Memory B cell (primary cell): ENCODE data around the gene LDLRAD4.
"Not testable (repeated sequence)": the region's sequence is repeated elsewhere in the genome, so short reads cannot be mapped to it uniquely, and the experiment has no call there.

Experiments
- ATAC-seq: fragments of 150-1000 bp; cut with Tn5 transposase; 2 replicates; pipeline ENCODE4 v1.10.0; 2021; ENCODE audit warnings: low read depth, mild to moderate bottlenecking, moderate library complexity
- DNase-seq, 2 donors: peaks; one replicate each; pipeline ENCODE4 v3.0.0; 2022; ENCODE audit warnings: low spot score in 2 of 2
- H3K27ac Mint-ChIP-seq: one replicate; pipeline ENCODE4 v1.8.0; 2022; ENCODE audit warnings: mild to moderate bottlenecking, moderate library complexity, mixed read lengths
- H3K27me3 Mint-ChIP-seq: one replicate; pipeline ENCODE4 v1.8.0; 2022; ENCODE audit warnings: mixed read lengths
- H3K36me3 Mint-ChIP-seq: one replicate; pipeline ENCODE4 v1.8.0; 2022; ENCODE audit warnings: mild to moderate bottlenecking, mixed read lengths
- H3K4me1 Mint-ChIP-seq: one replicate; pipeline ENCODE4 v1.8.0; 2022; ENCODE audit warnings: mixed read lengths
- H3K4me3 Mint-ChIP-seq: one replicate; pipeline ENCODE4 v1.8.0; 2022; ENCODE audit warnings: mild to moderate bottlenecking, moderate library complexity, mixed read lengths
- H3K9me3 Mint-ChIP-seq: one replicate; pipeline ENCODE4 v1.8.0; 2022; ENCODE audit warnings: mixed read lengths

LDLRAD4 gene

GRCh38 chr18:13486686-13487085, 268.1 kb downstream of the LDLRAD4 start:
- Mint-ChIP-seq H3K27ac (no peak overlapping the region), H3K4me1 (peaks cover 9% of the 10 kb centered on the region), H3K36me3 (peaks cover 11% of the 10 kb centered on the region), H3K9me3 (peaks cover 2% of the 10 kb centered on the region), H3K27me3 (no peaks in the 10 kb centered on the region), H3K4me3 (no peak overlapping the region)
- no peak for ATAC-seq
- DNase-seq: no peak

DNA sequence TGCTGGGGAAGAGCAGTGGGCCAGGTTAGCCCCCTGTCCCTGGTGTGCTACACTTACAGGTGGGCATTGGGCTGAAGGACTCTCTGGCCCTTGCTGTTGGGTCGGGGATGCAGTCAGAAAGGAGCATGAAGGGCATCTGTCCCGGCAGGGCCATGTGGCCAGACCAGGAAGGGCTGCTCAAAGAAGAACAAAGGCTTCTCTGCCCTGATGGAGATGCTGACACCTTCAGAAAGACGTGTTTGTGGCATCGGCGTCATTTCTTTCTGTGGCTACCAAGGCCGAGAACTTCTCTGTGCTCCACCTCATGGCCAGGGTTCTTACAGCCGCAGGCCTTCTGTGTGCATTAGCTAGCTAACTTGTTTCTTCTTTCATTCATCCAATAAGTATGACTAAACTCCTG, 268.7 kb downstream of the LDLRAD4 start:
- Mint-ChIP-seq H3K36me3 (peaks cover 11% of the 10 kb centered on the region), H3K9me3 (peaks cover 2% of the 10 kb centered on the region), H3K4me3 (no peak overlapping the region), H3K27me3 (no peaks in the 10 kb centered on the region), H3K4me1 (peaks cover 4% of the 10 kb centered on the region), H3K27ac (no peak overlapping the region)
- DNase-seq (no peak), ATAC-seq (no peak)

GRCh38 chr18:13488281-13488929, 269.8 kb downstream of the LDLRAD4 start:
- Mint-ChIP-seq H3K9me3 (no peaks in the 10 kb centered on the region), H3K27me3 (no peaks in the 10 kb centered on the region), H3K36me3 (peaks cover 10% of the 10 kb centered on the region), H3K4me1 (peaks cover 2% of the 10 kb centered on the region), H3K27ac (no peak overlapping the region), H3K4me3 (no peak overlapping the region)
- DNase-seq: no peak
- no peak for ATAC-seq

- H3K9me3 Mint-ChIP-seq, H3K4me3 Mint-ChIP-seq, H3K4me1 Mint-ChIP-seq, H3K27ac Mint-ChIP-seq, H3K36me3 Mint-ChIP-seq, H3K27me3 Mint-ChIP-seq, ATAC-seq, DNase-seq: not testable (repeated sequence)
These were observed 270.7 kb downstream of the LDLRAD4 start for GRCh38 chr18:13489303-13489702.

DNA sequence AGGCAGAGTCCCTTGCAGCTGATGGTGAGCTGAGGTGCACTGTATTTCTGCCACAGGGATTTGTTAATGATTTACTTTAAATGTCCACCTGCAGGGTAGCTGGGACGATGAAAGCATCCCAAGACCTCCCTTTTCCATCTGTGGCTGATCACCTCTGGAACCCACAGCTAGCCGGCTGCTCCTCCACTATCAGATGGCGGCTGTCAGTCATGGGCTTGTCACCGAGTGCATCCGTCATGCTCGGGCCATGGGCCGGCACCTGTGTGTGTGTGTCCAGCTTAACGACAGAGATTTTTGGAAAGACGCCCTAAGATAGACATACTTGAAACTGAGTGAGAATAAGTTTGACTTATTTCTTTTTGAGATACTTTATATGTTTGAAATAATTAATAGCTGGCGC, 272.6 kb downstream of the LDLRAD4 start:
- H3K9me3 Mint-ChIP-seq: no peaks in the 10 kb centered on the region
- H3K27ac Mint-ChIP-seq: no peak overlapping the region
- no peaks in the 10 kb centered on the region for H3K27me3 Mint-ChIP-seq
- ATAC-seq (no peak), DNase-seq (no peak)
- no peak overlapping the region for H3K4me3 Mint-ChIP-seq
- H3K36me3 Mint-ChIP-seq: peaks cover 10% of the 10 kb centered on the region
- H3K4me1 Mint-ChIP-seq: peaks cover 2% of the 10 kb centered on the region

- Mint-ChIP-seq H3K9me3 (no peaks in the 10 kb centered on the region), H3K4me1 (peaks cover 2% of the 10 kb centered on the region), H3K27me3 (no peaks in the 10 kb centered on the region), H3K27ac (no peak overlapping the region), H3K36me3 (peaks cover 8% of the 10 kb centered on the region), H3K4me3 (no peak overlapping the region)
- ATAC-seq (no peak), DNase-seq (no peak)
These were observed 273.8 kb downstream of the LDLRAD4 start for GRCh38 chr18:13492314-13492713.

GRCh38 chr18:13493079-13493478, 274.5 kb downstream of the LDLRAD4 start:
- no peaks in the 10 kb centered on the region for H3K27me3 Mint-ChIP-seq
- no peak for DNase-seq
- no peak overlapping the region for H3K27ac Mint-ChIP-seq
- no peaks in the 10 kb centered on the region for H3K9me3 Mint-ChIP-seq
- H3K4me3 Mint-ChIP-seq: no peak overlapping the region
- ATAC-seq: no peak
- H3K4me1 Mint-ChIP-seq: peaks cover 2% of the 10 kb centered on the region
- H3K36me3 Mint-ChIP-seq: peaks cover 4% of the 10 kb centered on the region

- Mint-ChIP-seq H3K36me3 (peaks cover 7% of the 10 kb centered on the region), H3K27ac (no peak overlapping the region), H3K4me1 (peaks cover 2% of the 10 kb centered on the region), H3K4me3 (no peak overlapping the region), H3K27me3 (no peaks in the 10 kb centered on the region), H3K9me3 (no peaks in the 10 kb centered on the region)
- no peak for ATAC-seq
- no peak for DNase-seq
These were observed 275.2 kb downstream of the LDLRAD4 start for GRCh38 chr18:13493725-13494124.

DNA sequence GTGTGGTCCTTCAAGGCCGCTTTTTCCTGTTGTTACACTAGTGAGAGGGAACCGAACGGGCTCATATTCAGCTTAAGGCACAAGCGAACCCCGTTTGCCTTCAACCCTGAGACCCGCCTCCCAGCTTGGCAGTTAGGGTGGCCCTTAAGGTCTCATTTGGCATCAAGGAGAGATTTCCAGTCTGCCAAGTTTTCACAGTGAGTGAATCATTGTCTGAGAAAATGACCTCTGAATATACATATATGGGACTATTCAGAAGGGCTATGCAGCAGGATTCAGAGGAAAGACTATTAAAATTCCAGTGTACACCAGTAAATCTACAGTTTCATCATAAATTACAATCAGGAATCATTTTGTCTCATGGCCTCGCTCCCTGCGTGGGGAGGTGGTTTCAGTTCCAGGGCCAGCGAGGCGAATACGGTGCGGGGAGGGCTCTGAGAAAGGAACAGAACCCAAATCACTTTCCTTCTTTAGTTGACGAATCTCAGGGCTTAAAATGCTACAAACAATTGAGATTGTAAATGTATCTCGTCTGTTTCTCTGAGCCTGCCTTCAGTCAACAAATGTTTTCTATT, 276.4 kb downstream of the LDLRAD4 start:
- peaks cover 9% of the 10 kb centered on the region for H3K36me3 Mint-ChIP-seq
- no peaks in the 10 kb centered on the region for H3K27me3 Mint-ChIP-seq
- H3K4me1 Mint-ChIP-seq: peaks cover 2% of the 10 kb centered on the region
- no peak for ATAC-seq
- no peak for DNase-seq
- H3K27ac Mint-ChIP-seq: peak overlapping the region; percentile 54
- peaks cover 2% of the 10 kb centered on the region for H3K9me3 Mint-ChIP-seq
- no peak overlapping the region for H3K4me3 Mint-ChIP-seq

GRCh38 chr18:13495961-13496360, 277.4 kb downstream of the LDLRAD4 start:
- Mint-ChIP-seq H3K27me3 (no peaks in the 10 kb centered on the region), H3K4me3 (no peak overlapping the region), H3K4me1 (peaks cover 2% of the 10 kb centered on the region), H3K36me3 (peaks cover 9% of the 10 kb centered on the region), H3K9me3 (peaks cover 2% of the 10 kb centered on the region), H3K27ac (no peak overlapping the region)
- DNase-seq (no peak), ATAC-seq (no peak)

- Mint-ChIP-seq H3K36me3 (peaks cover 7% of the 10 kb centered on the region), H3K9me3 (peaks cover 2% of the 10 kb centered on the region), H3K27me3 (no peaks in the 10 kb centered on the region), H3K4me3 (no peak overlapping the region), H3K27ac (no peak overlapping the region), H3K4me1 (peaks cover 5% of the 10 kb centered on the region)
- ATAC-seq (no peak), DNase-seq (no peak)
These were observed 278.2 kb downstream of the LDLRAD4 start for GRCh38 chr18:13496691-13497281.

- H3K4me1 Mint-ChIP-seq: peaks cover 15% of the 10 kb centered on the region
- DNase-seq (no peak), ATAC-seq (no peak)
- H3K27me3 Mint-ChIP-seq: peaks cover 4% of the 10 kb centered on the region
- peaks cover 2% of the 10 kb centered on the region for H3K9me3 Mint-ChIP-seq
- no peak overlapping the region for H3K4me3 Mint-ChIP-seq
- H3K36me3 Mint-ChIP-seq: peaks cover 5% of the 10 kb centered on the region
- H3K27ac Mint-ChIP-seq: no peak overlapping the region
These were observed 281.2 kb downstream of the LDLRAD4 start for GRCh38 chr18:13499803-13500202.

DNA sequence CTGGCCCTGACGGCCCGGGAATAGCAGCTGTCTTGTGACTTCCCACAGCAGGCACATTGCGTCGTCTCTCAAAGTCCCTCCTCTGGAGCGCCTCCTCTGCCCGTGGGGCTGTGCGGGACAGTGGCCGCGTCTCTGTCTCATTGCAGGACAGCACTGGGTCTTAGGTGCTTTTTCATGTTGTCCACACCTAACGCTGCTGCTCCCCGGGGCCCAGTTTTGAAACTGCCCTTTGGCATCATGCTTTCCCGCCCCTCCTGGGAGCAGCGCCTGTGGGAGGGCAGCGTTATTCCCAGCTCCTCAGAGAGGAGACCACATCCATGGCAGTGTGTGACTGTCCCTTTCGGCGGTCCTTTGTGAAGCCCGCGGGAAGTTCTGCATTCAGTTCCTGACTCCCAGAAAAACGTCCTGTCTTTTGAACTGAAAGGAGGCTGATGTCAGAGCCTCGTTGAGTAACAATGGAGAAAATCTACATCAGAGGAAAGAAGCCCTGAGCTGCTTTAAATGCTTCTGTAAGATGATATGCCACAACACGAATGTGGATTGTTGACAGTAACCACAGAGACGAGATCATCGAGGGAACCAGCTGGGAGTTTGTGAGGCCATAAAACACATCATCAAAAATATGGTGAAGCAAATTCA, 281.8 kb downstream of the LDLRAD4 start:
- Mint-ChIP-seq H3K27me3 (peaks cover 5% of the 10 kb centered on the region), H3K27ac (no peak overlapping the region), H3K36me3 (peaks cover 5% of the 10 kb centered on the region), H3K4me1 (peaks cover 15% of the 10 kb centered on the region), H3K4me3 (no peak overlapping the region), H3K9me3 (peaks cover 2% of the 10 kb centered on the region)
- DNase-seq (no peak), ATAC-seq (no peak)

DNA sequence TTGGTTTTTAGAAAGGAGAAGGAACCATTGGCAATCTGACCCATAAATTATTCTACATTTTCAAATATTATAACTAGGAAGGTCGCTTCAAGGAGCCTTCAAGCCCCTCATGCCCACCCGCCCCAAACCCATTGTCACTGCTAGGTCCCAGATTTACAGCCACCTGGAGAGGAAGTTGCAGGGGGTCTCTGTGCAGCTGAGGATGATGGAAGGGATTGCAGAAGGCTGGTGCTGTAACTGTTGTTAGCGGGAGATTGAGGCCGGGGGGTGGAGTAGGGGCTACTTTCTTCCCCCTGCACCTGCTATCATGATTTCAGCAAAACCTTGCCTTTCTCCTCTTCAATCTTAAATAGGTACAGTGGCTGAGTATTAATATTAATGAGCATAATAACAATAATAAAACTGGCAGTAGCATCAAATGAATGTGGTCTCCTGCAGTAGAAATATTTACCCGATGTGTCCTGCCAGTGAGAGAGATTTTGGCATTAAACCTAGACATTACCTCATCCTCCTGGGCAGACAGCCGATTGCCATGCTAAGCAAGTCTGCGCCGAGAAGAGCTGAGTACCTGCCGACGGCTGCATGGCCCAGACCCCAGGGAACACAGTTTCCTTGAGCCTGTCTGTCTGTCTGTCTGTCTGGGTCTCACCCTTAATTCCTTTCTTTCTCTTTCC, 282.4 kb downstream of the LDLRAD4 start:
- Mint-ChIP-seq H3K36me3 (peaks cover 5% of the 10 kb centered on the region), H3K9me3 (peaks cover 2% of the 10 kb centered on the region), H3K4me1 (peaks cover 17% of the 10 kb centered on the region), H3K27me3 (peaks cover 9% of the 10 kb centered on the region), H3K27ac (no peak overlapping the region), H3K4me3 (no peak overlapping the region)
- DNase-seq: no peak
- no peak for ATAC-seq
